ENCODE results near the gene OGDHL. TPM values are rescaled to one million over a fixed set of nuclear protein-coding genes. Genes with fewer than 3 reads are reported as not detected.

The OGDHL gene
- total and polyA plus RNA-seq, 2 experiments from 2014 or later, result 25.8 to 44.6 TPM

DNA sequence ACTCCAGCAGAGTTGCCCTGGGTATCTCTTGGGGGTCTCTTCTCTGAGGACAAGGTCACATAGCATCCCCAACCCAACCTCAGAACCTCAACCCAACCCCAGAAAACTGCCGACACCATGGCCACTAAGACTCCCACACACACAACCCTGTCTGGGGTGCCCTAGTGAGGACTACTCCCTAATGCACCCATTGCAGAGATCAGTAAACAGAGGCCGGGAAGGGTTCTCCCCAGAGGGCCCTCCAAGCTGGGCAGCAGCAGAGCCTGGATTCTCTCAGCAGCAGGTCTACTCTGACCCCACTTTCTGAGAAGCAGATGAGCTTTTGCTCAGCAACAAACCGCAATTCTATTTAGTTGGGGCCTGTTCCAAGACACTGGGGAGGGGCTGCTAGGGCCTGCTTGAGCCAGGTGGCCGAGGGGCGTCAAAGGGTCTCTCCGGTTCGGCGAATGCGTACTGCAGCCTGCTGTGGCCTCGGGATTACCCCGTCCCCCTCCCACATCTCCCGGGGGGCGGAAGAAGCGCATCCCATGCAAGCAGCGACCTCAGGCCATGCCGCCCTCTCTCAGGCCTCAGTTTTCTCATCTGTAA is 828 bp downstream of the OGDHL start:
- H3K27me3 ChIP-seq, result peaks cover 7% of the 10 kb centered on the region
- no peaks in the 10 kb centered on the region for H3K9me3 ChIP-seq (ENCODE audit: low read depth)
- no peak overlapping the region for H3K27ac ChIP-seq
- no peaks in the 10 kb centered on the region for H3K4me1 ChIP-seq (ENCODE audit: low read depth)
- TF ChIP-seq, protein P1, sequence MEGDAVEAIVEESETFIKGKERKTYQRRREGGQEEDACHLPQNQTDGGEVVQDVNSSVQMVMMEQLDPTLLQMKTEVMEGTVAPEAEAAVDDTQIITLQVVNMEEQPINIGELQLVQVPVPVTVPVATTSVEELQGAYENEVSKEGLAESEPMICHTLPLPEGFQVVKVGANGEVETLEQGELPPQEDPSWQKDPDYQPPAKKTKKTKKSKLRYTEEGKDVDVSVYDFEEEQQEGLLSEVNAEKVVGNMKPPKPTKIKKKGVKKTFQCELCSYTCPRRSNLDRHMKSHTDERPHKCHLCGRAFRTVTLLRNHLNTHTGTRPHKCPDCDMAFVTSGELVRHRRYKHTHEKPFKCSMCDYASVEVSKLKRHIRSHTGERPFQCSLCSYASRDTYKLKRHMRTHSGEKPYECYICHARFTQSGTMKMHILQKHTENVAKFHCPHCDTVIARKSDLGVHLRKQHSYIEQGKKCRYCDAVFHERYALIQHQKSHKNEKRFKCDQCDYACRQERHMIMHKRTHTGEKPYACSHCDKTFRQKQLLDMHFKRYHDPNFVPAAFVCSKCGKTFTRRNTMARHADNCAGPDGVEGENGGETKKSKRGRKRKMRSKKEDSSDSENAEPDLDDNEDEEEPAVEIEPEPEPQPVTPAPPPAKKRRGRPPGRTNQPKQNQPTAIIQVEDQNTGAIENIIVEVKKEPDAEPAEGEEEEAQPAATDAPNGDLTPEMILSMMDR (IDR thresholded peaks at IDR 0.05; ENCODE audit: low read depth, low read length), result no peak
- no peak for DNase-seq (ENCODE audit: low read depth in 1 of 2, low spot score in 1 of 2)
- H3K36me3 ChIP-seq, result no peaks in the 10 kb centered on the region
- H3K4me3 ChIP-seq, result peak overlapping the region; percentile 77

DNA sequence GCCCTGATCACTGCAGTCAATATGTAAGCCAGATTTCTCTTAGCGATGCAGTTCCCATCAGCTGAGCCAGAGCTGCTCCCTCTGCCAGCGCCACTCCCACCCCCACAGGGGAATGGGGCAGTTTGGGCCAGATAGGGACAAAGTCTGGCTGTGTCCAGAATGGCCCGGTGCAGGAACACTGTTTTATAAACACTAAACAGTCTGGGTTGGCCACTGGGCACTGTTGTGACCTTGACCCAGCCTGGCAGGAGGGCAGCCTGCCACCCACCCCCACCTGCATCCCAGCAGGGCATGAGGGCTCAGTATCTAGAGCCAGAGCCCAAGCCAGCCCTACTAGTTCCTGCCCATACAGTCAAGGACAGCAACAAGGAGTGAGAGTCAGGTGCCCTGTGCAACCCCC is 1.3 kb downstream of the OGDHL start:
- H3K27me3 ChIP-seq, result peaks cover 7% of the 10 kb centered on the region
- no peak overlapping the region for H3K27ac ChIP-seq
- H3K4me3 ChIP-seq, result no peak overlapping the region
- no peaks in the 10 kb centered on the region for H3K36me3 ChIP-seq
- no peaks in the 10 kb centered on the region for H3K4me1 ChIP-seq (ENCODE audit: low read depth)
- H3K9me3 ChIP-seq (ENCODE audit: low read depth), result no peaks in the 10 kb centered on the region
- DNase-seq (ENCODE audit: low read depth in 1 of 2, low spot score in 1 of 2), result no peak
- TF ChIP-seq, protein P1 (IDR thresholded peaks at IDR 0.05; ENCODE audit: low read depth, low read length), result no peak

DNA sequence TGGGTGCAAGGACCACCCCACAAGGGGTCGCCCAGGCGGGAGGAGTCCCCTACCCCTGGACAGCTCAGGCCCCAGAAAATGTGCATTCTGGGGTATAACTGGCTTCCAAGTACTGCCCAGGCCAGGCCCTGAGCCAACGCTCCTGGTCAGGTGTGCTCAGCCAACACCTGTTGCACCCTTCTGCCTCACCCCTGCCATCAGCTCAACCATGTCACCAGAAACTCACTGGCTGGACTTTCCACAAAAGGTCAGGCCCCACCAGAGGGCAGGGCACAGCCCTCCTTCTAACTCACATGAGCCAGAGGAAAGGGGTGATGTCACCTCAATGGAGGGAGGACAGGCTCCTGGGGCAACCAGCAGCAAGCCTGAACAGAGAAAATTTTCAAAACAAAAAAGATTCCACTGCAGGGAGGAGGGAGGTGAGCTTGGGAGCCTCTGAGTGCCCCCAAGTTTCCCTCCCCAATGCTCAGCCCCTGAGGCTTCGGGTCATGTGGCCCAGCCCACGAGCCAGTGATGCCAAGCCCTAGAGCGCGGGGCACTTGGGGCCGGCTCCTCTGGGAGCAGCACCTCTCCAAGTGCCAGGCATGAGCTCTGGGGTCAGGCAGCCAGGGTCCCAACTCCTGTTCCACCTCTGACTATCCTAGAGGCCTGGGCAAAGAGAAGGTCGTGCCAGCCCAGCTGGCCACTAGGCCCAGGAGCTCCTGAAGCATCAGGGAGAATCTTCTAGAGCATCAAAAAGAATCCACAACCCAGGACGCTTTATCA is 2.2 kb downstream of the OGDHL start:
- no peak for DNase-seq (ENCODE audit: low read depth in 1 of 2, low spot score in 1 of 2)
- no peaks in the 10 kb centered on the region for H3K9me3 ChIP-seq (ENCODE audit: low read depth)
- TF ChIP-seq, protein P1 (IDR thresholded peaks at IDR 0.05; ENCODE audit: low read depth, low read length), result no peak

DNA sequence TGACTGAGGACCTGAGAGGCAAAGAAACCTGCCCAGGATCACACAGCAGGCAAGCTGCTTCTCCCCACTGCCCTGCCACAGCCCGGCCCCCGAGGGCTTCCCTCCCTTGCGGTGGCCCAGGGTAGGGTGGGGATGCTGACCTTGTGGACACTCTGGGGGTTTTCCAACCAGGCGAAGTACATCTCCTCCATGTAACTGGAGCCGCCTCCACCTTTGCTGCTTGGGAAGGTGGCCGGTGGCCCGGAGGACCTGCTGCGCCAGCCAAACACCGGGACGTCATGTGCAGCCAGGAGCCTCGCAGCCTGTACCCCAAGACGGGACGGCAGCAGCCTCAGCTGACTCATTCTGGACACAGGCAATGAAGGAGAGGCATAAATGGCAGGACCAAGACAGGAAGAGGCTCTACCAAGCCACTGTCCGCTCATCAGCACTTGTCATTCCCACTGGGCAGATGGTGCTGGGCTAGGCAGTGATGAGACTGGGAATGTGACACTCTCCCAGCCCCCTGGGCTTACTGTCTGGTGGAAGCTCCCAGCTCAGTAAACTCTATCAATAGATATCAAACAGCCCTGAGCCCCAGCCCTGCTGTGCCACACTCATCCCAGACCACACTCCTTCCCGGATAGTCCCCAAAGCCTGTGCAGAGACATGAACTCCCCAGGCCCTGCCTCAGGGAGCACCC is 3.7 kb downstream of the OGDHL start:
- H3K9me3 ChIP-seq (ENCODE audit: low read depth), result no peaks in the 10 kb centered on the region
- TF ChIP-seq, protein P1 (IDR thresholded peaks at IDR 0.05; ENCODE audit: low read depth, low read length), result no peak
- peaks cover 2% of the 10 kb centered on the region for H3K27me3 ChIP-seq
- H3K27ac ChIP-seq, result no peak overlapping the region
- no peaks in the 10 kb centered on the region for H3K4me1 ChIP-seq (ENCODE audit: low read depth)
- no peak overlapping the region for H3K4me3 ChIP-seq
- no peak for DNase-seq (ENCODE audit: low read depth in 1 of 2, low spot score in 1 of 2)
- no peaks in the 10 kb centered on the region for H3K36me3 ChIP-seq

More for the DNA sequence above, 2.2 kb downstream of the OGDHL start:
- Histone ChIP-seq H3K36me3 (no peaks in the 10 kb centered on the region), H3K4me1 (ENCODE audit: low read depth) (no peaks in the 10 kb centered on the region), H3K27ac (no peak overlapping the region), H3K27me3 (peaks cover 7% of the 10 kb centered on the region), H3K4me3 (no peak overlapping the region)

DNA sequence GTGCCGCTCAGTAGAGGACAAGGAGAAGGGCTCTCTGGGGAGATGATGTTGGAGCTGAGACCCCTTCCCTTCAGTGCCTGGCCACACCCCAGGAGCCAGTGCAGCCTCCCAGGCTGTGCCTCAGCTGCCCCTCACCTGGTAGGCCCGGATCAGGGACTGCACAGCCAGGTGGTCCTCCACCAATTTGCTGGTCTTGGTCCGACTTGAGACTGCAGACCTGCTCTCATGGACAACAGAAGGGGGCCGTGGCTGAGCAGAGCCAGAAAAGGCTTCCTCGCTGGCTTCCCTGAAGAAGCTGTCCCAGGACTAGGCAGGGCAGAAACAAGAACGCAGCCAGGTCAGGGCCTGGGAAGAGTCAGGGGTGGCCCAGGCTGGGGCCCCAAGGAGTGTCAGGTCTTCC is 5.5 kb downstream of the OGDHL start:
- Histone ChIP-seq H3K27me3 (no peaks in the 10 kb centered on the region), H3K4me3 (no peak overlapping the region), H3K27ac (no peak overlapping the region), H3K9me3 (ENCODE audit: low read depth) (no peaks in the 10 kb centered on the region), H3K4me1 (ENCODE audit: low read depth) (no peaks in the 10 kb centered on the region), H3K36me3 (no peaks in the 10 kb centered on the region)
- TF ChIP-seq, protein P1 (IDR thresholded peaks at IDR 0.05; ENCODE audit: low read depth, low read length), result no peak
- DNase-seq (ENCODE audit: low read depth in 1 of 2, low spot score in 1 of 2), result no peak
